Measurements from ENCODE around the gene AFF2.

Gene AFF2

DNA sequence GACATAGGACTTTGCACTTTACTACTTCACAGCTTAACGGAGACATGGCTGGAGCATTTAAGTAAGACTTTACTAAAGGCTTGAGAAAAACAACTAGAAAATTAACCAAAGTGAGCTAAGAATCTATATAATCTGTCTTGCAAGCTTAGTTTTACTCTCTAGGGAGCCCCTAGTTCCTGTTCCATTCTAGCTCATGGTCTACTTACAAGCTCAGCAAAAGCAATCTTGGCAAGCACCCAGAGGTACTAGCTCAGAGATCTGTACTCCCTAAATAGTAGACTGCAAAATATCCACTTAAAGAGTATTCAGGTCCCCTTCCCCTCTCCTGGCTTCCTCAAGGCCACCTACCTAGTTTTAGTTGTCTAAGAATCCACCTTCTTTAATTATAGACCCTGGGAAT is 535.7 kb downstream of the AFF2 start:
- no peak for DNase-seq

- no peak for DNase-seq
Observed at GRCh38 chrX:149037281-149037870, 537.0 kb downstream of the AFF2 start.

- no peak for DNase-seq
Observed at GRCh38 chrX:149039057-149039456, 538.6 kb downstream of the AFF2 start.

- DNase-seq, result no peak
Observed at GRCh38 chrX:149040873-149041535, 540.6 kb downstream of the AFF2 start.

- no peak for DNase-seq
Observed at GRCh38 chrX:149043401-149043800, 543.0 kb downstream of the AFF2 start.

DNA sequence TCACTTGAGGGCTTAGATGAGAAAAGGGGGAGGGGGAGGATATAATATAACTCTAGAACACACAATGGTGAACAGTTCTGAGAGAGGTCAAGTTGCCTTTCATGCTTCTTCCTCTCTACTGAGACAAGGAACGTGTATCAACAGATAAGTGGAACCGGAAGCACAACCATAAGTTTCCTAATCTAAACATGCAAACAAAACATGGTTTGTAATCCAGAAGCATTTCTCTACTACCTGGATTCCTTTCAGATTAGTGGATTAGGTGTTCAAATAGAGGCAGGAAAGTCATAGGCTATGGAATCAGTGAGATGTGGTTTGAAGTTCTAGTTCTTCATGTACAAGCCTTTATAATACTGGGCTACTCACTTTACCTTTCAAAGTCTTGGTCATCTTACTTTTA is 544.1 kb downstream of the AFF2 start:
- DNase-seq, result no peak

- DNase-seq, result no peak
Observed at GRCh38 chrX:149045645-149046210, 545.3 kb downstream of the AFF2 start.
